GM12878 (cell line): Measurements from ENCODE around the gene GALK1. TPM values are rescaled to one million over a fixed set of nuclear protein-coding genes. Genes with fewer than 3 reads are reported as not detected.

Experiments used
- ATAC-seq: fragments of 200-7000 bp; cut with Tn5 transposase; 3 replicates; pipeline ENCODE4 v1.9.1; 2020; ENCODE audit warnings: mild to moderate bottlenecking, moderate library complexity
- BruUV-seq: library from RNA; stranded (reverse); fragments of 400-500 nt; replicated peaks from 2 replicates; lab custom pipeline; 2021; lab: Mats Ljungman, UMichigan
- CTCF ChIA-PET: fragments of 300-600 bp; sonication (Branson Sonifier 250); formaldehyde crosslinking; extraction: SDS; loops from one replicate; lab custom pipeline; 2021; ENCODE audit warnings: inconsistent platforms; lab: Yijun Ruan, JAX
- POLR2A ChIA-PET: fragments of 350-600 bp; formaldehyde crosslinking; extraction: SDS; loops from one replicate; lab custom pipeline; 2021; ENCODE audit warnings: inconsistent platforms; lab: Charles Lee
- RAD21 ChIA-PET: fragments of 300-600 bp; sonication (Branson Sonifier 250); formaldehyde crosslinking; loops from one replicate; lab custom pipeline; 2023; ENCODE audit warnings: antibody characterized with exemption; ENCODE audit not compliant: unreplicated experiment; lab: Charles Lee
- SMC1A ChIA-PET: fragments of 300-600 bp; sonication (Branson Sonifier 250); formaldehyde crosslinking; loops from one replicate; lab custom pipeline; 2023; ENCODE audit not compliant: unreplicated experiment, uncharacterized antibody; lab: Charles Lee
- DNase-seq: peaks from one replicate; pipeline ENCODE4 v3.0.0-alpha.2; 2011; ENCODE audit warnings: low read depth, low spot score
- FAIRE-seq: peaks from 3 replicates; lab custom pipeline; 2011; peaks lifted over from hg19 to GRCh38; lab: Jason Lieb, UNC
- H2AFZ ChIP-seq: 2 replicates; pipeline ENCODE4 v1.6.0; 2011; ENCODE audit warnings: low read depth, low read length, control low read depth; ENCODE audit not compliant: control insufficient read depth
- H3K27ac ChIP-seq: 2 replicates; pipeline ENCODE4 v1.5.1; 2011; ENCODE audit warnings: control low read depth; ENCODE audit not compliant: control insufficient read depth, insufficient read depth
- H3K27me3 ChIP-seq, 2 experiments: replicated peaks in 1 of 2; 2 replicates each; pipeline versions ENCODE4 v1.6.0 to v1.6.1; 2011; ENCODE audit warnings: low read length in 1 of 2; ENCODE audit not compliant: control insufficient read depth in 2 of 2, insufficient read depth in 2 of 2
- H3K36me3 ChIP-seq, 2 experiments: 2 replicates each; pipeline ENCODE4 v1.5.1; 2011; ENCODE audit warnings: low read length in 1 of 2; ENCODE audit not compliant: control insufficient read depth in 2 of 2, insufficient read depth in 2 of 2
- H3K4me1 ChIP-seq: 2 replicates; pipeline ENCODE4 v1.6.1; 2011; ENCODE audit warnings: mild to moderate bottlenecking, low read length, moderate library complexity, mixed read lengths; ENCODE audit not compliant: control insufficient read depth, insufficient read depth
- H3K4me2 ChIP-seq: 2 replicates; pipeline ENCODE4 v1.6.0; 2011; ENCODE audit warnings: control low read depth; ENCODE audit not compliant: control insufficient read depth, insufficient read depth
- H3K4me3 ChIP-seq: fragments of 200-600 bp; sonication (generic); 2 replicates; pipeline ENCODE4 v1.5.1; 2016
- H3K79me2 ChIP-seq: 2 replicates; pipeline ENCODE4 v1.6.0; 2011; ENCODE audit warnings: low read length; ENCODE audit not compliant: control insufficient read depth, insufficient read depth
- H3K9ac ChIP-seq: 2 replicates; pipeline ENCODE4 v1.8.0; 2011; ENCODE audit warnings: low read length, control low read depth, mixed read lengths; ENCODE audit not compliant: control insufficient read depth, insufficient read depth
- H3K9me3 ChIP-seq: replicated peaks from 3 replicates; pipeline ENCODE4 v1.5.1; 2011; ENCODE audit warnings: mild to moderate bottlenecking, low read length; ENCODE audit not compliant: control insufficient read depth, insufficient read depth
- H4K20me1 ChIP-seq: 2 replicates; pipeline ENCODE4 v1.6.0; 2011; ENCODE audit not compliant: control insufficient read depth, insufficient read depth
- ATF7 ChIP-seq: fragments of 450-650 bp; IDR thresholded peaks from 2 replicates; pipeline ENCODE4 v1.6.1; 2016; ENCODE audit warnings: low read depth, mild to moderate bottlenecking
- BCLAF1 ChIP-seq: fragments of 450-650 bp; IDR thresholded peaks from 2 replicates; pipeline ENCODE4 v1.6.1; 2017; ENCODE audit warnings: antibody characterized with exemption, mild to moderate bottlenecking, moderate library complexity
- IKZF2 ChIP-seq, 2 experiments: fragments of 450-650 bp; IDR thresholded peaks; 2 replicates each; pipeline ENCODE4 v1.6.1; 2017; ENCODE audit warnings: mild to moderate bottlenecking in 2 of 2, moderate library complexity in 2 of 2
- KLF5 ChIP-seq: fragments of 450-650 bp; IDR thresholded peaks from 2 replicates; pipeline ENCODE4 v1.6.1; 2014; ENCODE audit warnings: mild to moderate bottlenecking; ENCODE audit not compliant: partially characterized antibody
- MTA3 ChIP-seq: IDR thresholded peaks from 2 replicates; pipeline ENCODE4 v1.6.1; 2012; ENCODE audit warnings: low read length, inconsistent platforms, borderline replicate concordance
- RELB ChIP-seq: fragments of 450-650 bp; IDR thresholded peaks from 2 replicates; pipeline ENCODE4 v1.6.1; 2017; ENCODE audit warnings: low read depth, mild to moderate bottlenecking, moderate library complexity
- SIX5 ChIP-seq: IDR thresholded peaks from 2 replicates; pipeline ENCODE4 v1.6.1; 2011; ENCODE audit warnings: mild to moderate bottlenecking, low read depth, low read length, moderate library complexity; ENCODE audit not compliant: severe bottlenecking
- SPI1 ChIP-seq: IDR thresholded peaks from 2 replicates; pipeline ENCODE4 v1.6.1; 2011; ENCODE audit warnings: low read depth, mild to moderate bottlenecking, low read length, moderate library complexity, borderline replicate concordance; ENCODE audit not compliant: insufficient read depth
- TCF12 ChIP-seq: IDR thresholded peaks from 2 replicates; pipeline ENCODE4 v1.6.1; 2011; ENCODE audit warnings: low read depth, mild to moderate bottlenecking, low read length
- WRNIP1 ChIP-seq: IDR thresholded peaks from 2 replicates; pipeline ENCODE4 v1.6.1; 2011; ENCODE audit warnings: low read depth, low read length, improper control_type of control experiment, borderline replicate concordance
- ZNF622 ChIP-seq: fragments of 450-650 bp; IDR thresholded peaks from 2 replicates; pipeline ENCODE4 v1.6.1; 2017; ENCODE audit warnings: mild to moderate bottlenecking, inconsistent platforms
- WGBS: methylation state at CpG from one replicate; pipeline ENCODE4 v1.1.6; 2016; ENCODE audit warnings: low lambda C conversion rate; ENCODE audit not compliant: insufficient replicate concordance, insufficient coverage; ENCODE audit errors: missing lambda C conversion rate; 5-methylcytosine and 5-hydroxymethylcytosine counted together
- in situ Hi-C: fragments of 300-500 bp; cut with MboI; formaldehyde crosslinking; loops from 9 replicates; pipeline ENCODE4 v1.14.3; 2018; ENCODE audit warnings: mixed read lengths
- intact Hi-C: fragments of 100-400 bp; cut with micrococcal nuclease; formaldehyde crosslinking; loops from one replicate; pipeline ENCODE4 v1.14.2; 2022; ENCODE audit not compliant: unreplicated experiment
- polyA plus RNA-seq, 11 experiments: library from polyadenylated mRNA; depleted of rRNA in 4 of 11; unstranded in 6 of 11; stranded (reverse) in 5 of 11; fragments of >200 nt; fragmentation: Nextera tagmentation in 4 of 11; fragmentation: Illumina TruSeq in 1 of 11; extraction: Ambion mirVana in 4 of 11; extraction: Trizol in 1 of 11; gene quantifications; 1 replicate in 1 of 11; 2 replicates in 10 of 11; pipeline versions ENCODE4 v1.2.1 to v1.2.3, GENCODE V29; 2011 to 2016; ENCODE audit warnings: inconsistent platforms in 2 of 11, missing spikeins in 2 of 11, low read depth in 1 of 11
- total RNA-seq, 4 experiments: library from RNA; depleted of rRNA in 3 of 4; stranded (reverse); fragments of >200 nt in 3 of 4; fragmentation: Illumina TruSeq in 1 of 4; extraction: Trizol in 1 of 4; gene quantifications; 2 replicates each; pipeline versions ENCODE4 v1.2.1 to v1.2.3, GENCODE V29; 2013 to 2021
- TF ChIP-seq, protein P1 (sequence below): IDR thresholded peaks from 2 replicates; pipeline ENCODE4 v1.6.1; 2012; ENCODE audit warnings: low read depth, low read length, improper control_type of control experiment
- TF ChIP-seq, protein P2 (sequence below): IDR thresholded peaks from 2 replicates; pipeline ENCODE4 v1.6.1; 2011; ENCODE audit warnings: borderline replicate concordance, low read depth, mild to moderate bottlenecking, moderate library complexity, mixed read lengths, low read length; ENCODE audit not compliant: insufficient read depth; ENCODE audit errors: extremely low read length
- TF ChIP-seq, protein P3 (sequence below): IDR thresholded peaks from 2 replicates; pipeline ENCODE4 v1.6.1; 2011; ENCODE audit warnings: mild to moderate bottlenecking, low read depth, low read length, moderate library complexity; ENCODE audit not compliant: insufficient replicate concordance

The GALK1 gene
- total and polyA plus RNA-seq, 10 of the 15 experiments (the other 5 are each of a cell fraction or from before 2014, with no cell fraction given), result 0.21 to 43.8 (median 21.4) TPM

DNA sequence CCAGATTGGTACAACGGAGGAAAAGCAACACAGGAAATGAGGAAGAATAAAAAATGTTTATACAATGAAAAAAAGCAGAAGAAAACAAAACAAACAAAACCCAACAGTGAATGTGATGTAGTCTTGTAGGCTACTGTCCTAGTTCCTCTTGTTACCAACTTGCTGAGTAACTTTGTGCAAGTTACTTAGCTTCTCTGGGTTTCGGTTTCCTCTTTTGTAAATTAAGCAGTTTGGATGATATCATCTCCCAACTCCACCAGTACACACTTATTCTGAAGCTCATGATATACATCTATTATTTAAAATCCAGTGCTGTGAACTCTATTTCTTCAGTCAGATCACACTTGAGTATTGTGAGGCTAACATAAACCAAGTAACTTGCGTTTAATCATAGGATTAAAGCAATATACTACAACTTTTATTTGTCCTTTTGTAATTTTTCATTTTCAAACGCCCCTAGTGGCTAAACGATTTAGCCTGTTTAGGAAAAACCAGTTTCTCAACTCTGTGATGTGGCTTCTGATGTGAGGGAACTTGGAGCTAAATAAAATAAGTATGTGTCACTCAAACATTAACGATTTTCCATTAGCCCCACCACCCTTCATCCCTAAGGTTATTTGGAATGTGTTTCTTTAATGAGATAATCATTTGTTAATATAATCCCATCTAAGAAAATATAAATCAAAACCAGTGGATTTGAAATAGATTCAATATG is 18.2 kb upstream of the GALK1 start:
- whole genome bisulfite sequencing, result 0% methylated on average over 6 of the region's 6 CpGs
- in situ Hi-C loops, result loop anchor here (5.0 kb wide), 1 partner anchor 479 kb away; no protein-coding TSS in a partner anchor
- H3K4me3 ChIP-seq, result peak overlapping the region; percentile 79
- CTCF ChIA-PET, result interaction anchor here (0.6 to 3.3 kb wide), 19 partner anchors 9 to 697 kb away, joined by 3 to 26 read pairs (median 4); partner anchors contain the start of genes GALK1 and WBP2
- intact Hi-C loops, result loop anchor here (10.0 kb wide), 1 partner anchor 482 kb away; the partner anchor contains the start of gene UBALD2
- peaks cover 22% of the 10 kb centered on the region for H3K4me1 ChIP-seq
- H4K20me1 ChIP-seq, result peaks cover 3% of the 10 kb centered on the region; the same call in 1 of the 2 replicates
- SMC1A ChIA-PET, result interaction anchor here (0.9 to 3.2 kb wide), 12 partner anchors 9 to 95 kb away, joined by 3 to 11 read pairs (median 4); partner anchors contain the start of genes GALK1, UNC13D and WBP2
- DNase-seq, result peak; percentile 83
- peaks cover 48% of the 10 kb centered on the region for H3K79me2 ChIP-seq
- peak overlapping the region; percentile 97 for H3K27ac ChIP-seq
- peak overlapping the region; percentile 97 for H3K4me2 ChIP-seq
- FAIRE-seq, result peak; percentile 88
- BruUV-seq, result no TSS peak
- peak overlapping the region; percentile 95 for H3K9ac ChIP-seq
- RAD21 ChIA-PET, result interaction anchor here (0.5 to 3.1 kb wide), 13 partner anchors 8 to 98 kb away, joined by 3 to 22 read pairs (median 6); partner anchors contain the start of genes GALK1, UNC13D and WBP2
- peak; percentile 27 for ATAC-seq
- POLR2A ChIA-PET, result interaction anchor here (0.6 to 5.4 kb wide), 16 partner anchors 8 to 1653 kb away, joined by 3 to 39 read pairs (median 5); partner anchors contain the start of genes GALK1, TRIM65, UNC13D and WBP2
- H3K27me3 ChIP-seq, result no peaks in the 10 kb centered on the region
- H2AFZ ChIP-seq, result peak overlapping the region; percentile 62
- H3K36me3 ChIP-seq, result peaks cover 0 to 5% of the 10 kb centered on the region in 2 experiments; a peak in 1 of 4 replicates
- H3K9me3 ChIP-seq, result no peaks in the 10 kb centered on the region
- peak; percentile 40 to 58; a peak in 2 of 4 replicates for TF ChIP-seq IKZF2 (IDR thresholded peaks at IDR 0.05)
- no peak for TF ChIP-seq TCF12
- no peak for TF ChIP-seq BCLAF1
- TF ChIP-seq SIX5, result no peak
- TF ChIP-seq RELB, result peak; percentile 23; the same call in 1 of the 2 replicates
- peak; percentile 37 for TF ChIP-seq KLF5
- TF ChIP-seq MTA3, result no peak
- TF ChIP-seq, protein P1, sequence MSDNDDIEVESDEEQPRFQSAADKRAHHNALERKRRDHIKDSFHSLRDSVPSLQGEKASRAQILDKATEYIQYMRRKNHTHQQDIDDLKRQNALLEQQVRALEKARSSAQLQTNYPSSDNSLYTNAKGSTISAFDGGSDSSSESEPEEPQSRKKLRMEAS, result no peak
- no peak for TF ChIP-seq WRNIP1
- TF ChIP-seq, protein P2, sequence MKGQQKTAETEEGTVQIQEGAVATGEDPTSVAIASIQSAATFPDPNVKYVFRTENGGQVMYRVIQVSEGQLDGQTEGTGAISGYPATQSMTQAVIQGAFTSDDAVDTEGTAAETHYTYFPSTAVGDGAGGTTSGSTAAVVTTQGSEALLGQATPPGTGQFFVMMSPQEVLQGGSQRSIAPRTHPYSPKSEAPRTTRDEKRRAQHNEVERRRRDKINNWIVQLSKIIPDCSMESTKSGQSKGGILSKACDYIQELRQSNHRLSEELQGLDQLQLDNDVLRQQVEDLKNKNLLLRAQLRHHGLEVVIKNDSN, result no peak
- TF ChIP-seq ATF7, result peak; percentile 96
- TF ChIP-seq, protein P3, sequence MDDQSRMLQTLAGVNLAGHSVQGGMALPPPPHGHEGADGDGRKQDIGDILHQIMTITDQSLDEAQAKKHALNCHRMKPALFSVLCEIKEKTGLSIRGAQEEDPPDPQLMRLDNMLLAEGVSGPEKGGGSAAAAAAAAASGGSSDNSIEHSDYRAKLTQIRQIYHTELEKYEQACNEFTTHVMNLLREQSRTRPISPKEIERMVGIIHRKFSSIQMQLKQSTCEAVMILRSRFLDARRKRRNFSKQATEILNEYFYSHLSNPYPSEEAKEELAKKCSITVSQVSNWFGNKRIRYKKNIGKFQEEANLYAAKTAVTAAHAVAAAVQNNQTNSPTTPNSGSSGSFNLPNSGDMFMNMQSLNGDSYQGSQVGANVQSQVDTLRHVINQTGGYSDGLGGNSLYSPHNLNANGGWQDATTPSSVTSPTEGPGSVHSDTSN, result no peak
- peak; percentile 87 for TF ChIP-seq SPI1
- TF ChIP-seq ZNF622, result no peak
